ENCODE results near the gene PLRG1.

DNA sequence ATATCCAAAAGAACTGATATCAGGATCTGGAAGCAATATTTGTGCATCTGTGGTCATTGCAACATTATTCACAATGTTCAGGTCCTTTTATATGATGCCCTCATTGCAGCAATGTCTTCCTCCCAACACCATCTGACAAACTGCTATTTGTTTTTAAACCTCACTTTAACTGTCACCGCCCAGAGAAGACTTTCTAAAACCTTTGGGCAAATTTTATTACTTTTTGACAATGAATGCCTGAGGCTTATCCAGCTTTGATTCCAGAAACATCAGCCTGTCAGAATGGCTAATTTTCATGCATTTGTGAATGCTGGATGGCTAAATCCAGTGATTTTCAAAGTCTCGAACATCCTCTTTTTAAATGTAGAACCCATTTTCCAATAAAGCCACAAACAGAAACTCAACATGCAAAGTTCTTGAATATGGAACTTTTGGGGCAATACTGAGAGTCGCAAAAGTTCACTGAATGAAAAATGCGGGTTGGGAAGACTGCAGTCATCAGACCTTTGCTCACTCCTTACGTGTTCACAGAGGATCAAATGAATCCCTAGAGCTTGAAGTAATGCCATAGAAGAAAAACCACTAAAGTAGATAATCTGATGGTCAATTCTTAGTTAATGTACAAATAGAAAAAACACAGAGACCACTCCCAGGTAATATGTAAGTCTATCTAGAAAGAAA lies 23.1 kb upstream of the PLRG1 start:
- TF ChIP-seq POLR2A (IDR thresholded peaks at IDR 0.05), result no peak
- TF ChIP-seq, protein P1, sequence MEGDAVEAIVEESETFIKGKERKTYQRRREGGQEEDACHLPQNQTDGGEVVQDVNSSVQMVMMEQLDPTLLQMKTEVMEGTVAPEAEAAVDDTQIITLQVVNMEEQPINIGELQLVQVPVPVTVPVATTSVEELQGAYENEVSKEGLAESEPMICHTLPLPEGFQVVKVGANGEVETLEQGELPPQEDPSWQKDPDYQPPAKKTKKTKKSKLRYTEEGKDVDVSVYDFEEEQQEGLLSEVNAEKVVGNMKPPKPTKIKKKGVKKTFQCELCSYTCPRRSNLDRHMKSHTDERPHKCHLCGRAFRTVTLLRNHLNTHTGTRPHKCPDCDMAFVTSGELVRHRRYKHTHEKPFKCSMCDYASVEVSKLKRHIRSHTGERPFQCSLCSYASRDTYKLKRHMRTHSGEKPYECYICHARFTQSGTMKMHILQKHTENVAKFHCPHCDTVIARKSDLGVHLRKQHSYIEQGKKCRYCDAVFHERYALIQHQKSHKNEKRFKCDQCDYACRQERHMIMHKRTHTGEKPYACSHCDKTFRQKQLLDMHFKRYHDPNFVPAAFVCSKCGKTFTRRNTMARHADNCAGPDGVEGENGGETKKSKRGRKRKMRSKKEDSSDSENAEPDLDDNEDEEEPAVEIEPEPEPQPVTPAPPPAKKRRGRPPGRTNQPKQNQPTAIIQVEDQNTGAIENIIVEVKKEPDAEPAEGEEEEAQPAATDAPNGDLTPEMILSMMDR (IDR thresholded peaks at IDR 0.05), result no peak
